SK-N-MC (cell line): Measurements from ENCODE around the gene POLR2H.
"Not testable (repeated sequence)": the region's sequence is repeated elsewhere in the genome, so short reads cannot be mapped to it uniquely, and the experiment has no call there.

Experiments
- DNase-seq: peaks from one replicate; pipeline ENCODE4 v3.0.0-alpha.2; 2011; ENCODE audit warnings: low read depth, low spot score
- H3K27ac ChIP-seq: fragments of 200-600 bp; sonication (generic); 2 replicates; pipeline ENCODE4 v1.5.1; 2016; ENCODE audit warnings: mixed run types
- H3K36me3 ChIP-seq: fragments of 200-600 bp; sonication (generic); 2 replicates; pipeline ENCODE4 v1.6.1; 2017; ENCODE audit warnings: antibody characterized with exemption, low read length, mixed read lengths; ENCODE audit not compliant: insufficient read depth
- H3K4me3 ChIP-seq: fragments of 200-600 bp; sonication (generic); 2 replicates; pipeline ENCODE4 v1.5.1; 2016
- H3K9ac ChIP-seq: fragments of 200-600 bp; sonication (generic); 2 replicates; pipeline ENCODE4 v1.8.0; 2017; ENCODE audit warnings: mixed run types, mixed read lengths; ENCODE audit not compliant: insufficient read length
- H3K9me3 ChIP-seq: fragments of 200-600 bp; sonication (generic); 2 replicates; pipeline ENCODE4 v1.6.1; 2017; ENCODE audit warnings: low read depth, mild to moderate bottlenecking, antibody characterized with exemption, low read length, moderate library complexity, mixed read lengths
- EZH2 ChIP-seq: fragments of 200-600 bp; sonication (generic); IDR thresholded peaks from one replicate; pipeline ENCODE4 v1.6.1; 2017; ENCODE audit warnings: antibody characterized with exemption
- FOXP2 ChIP-seq: optimal IDR thresholded peaks from 2 replicates; pipeline ENCODE3; 2011; ENCODE audit warnings: mild to moderate bottlenecking, moderate library complexity; ENCODE audit not compliant: insufficient read depth; ENCODE audit errors: extremely low read length, control extremely low read depth
- POLR2AphosphoS5 ChIP-seq: IDR thresholded peaks from 2 replicates; pipeline ENCODE4 v1.6.1; 2012; ENCODE audit warnings: mild to moderate bottlenecking, low read depth, low read length, borderline replicate concordance

The POLR2H gene

GRCh38 chr3:184338511-184338945 lies 23.0 kb upstream of the POLR2H start:
- no peak overlapping the region for H3K27ac ChIP-seq
- H3K9me3 ChIP-seq: no peaks in the 10 kb centered on the region
- no peak overlapping the region for H3K9ac ChIP-seq
- TF ChIP-seq EZH2: no peak
- TF ChIP-seq FOXP2: no peak
- no peak for TF ChIP-seq POLR2AphosphoS5
- H3K36me3 ChIP-seq: peaks cover 17% of the 10 kb centered on the region
- DNase-seq: no peak
- no peak overlapping the region for H3K4me3 ChIP-seq

- no peak overlapping the region for H3K4me3 ChIP-seq
- TF ChIP-seq POLR2AphosphoS5: no peak
- TF ChIP-seq FOXP2: no peak
- TF ChIP-seq EZH2: no peak
- no peak overlapping the region for H3K27ac ChIP-seq
- DNase-seq: no peak
- no peaks in the 10 kb centered on the region for H3K9me3 ChIP-seq
- H3K36me3 ChIP-seq: peaks cover 12% of the 10 kb centered on the region
- H3K9ac ChIP-seq: no peak overlapping the region
Observed at GRCh38 chr3:184339001-184339400, 22.5 kb upstream of the POLR2H start.

GRCh38 chr3:184339451-184340135 lies 21.9 kb upstream of the POLR2H start:
- not testable (repeated sequence) for H3K9me3 ChIP-seq, H3K4me3 ChIP-seq, H3K9ac ChIP-seq, DNase-seq, H3K36me3 ChIP-seq, H3K27ac ChIP-seq

- Histone ChIP-seq H3K4me3 (no peak overlapping the region), H3K36me3 (no peaks in the 10 kb centered on the region), H3K9ac (no peak overlapping the region), H3K27ac (no peak overlapping the region), H3K9me3 (no peaks in the 10 kb centered on the region)
- no peak for DNase-seq
- TF ChIP-seq EZH2 (no peak), FOXP2 (no peak), POLR2AphosphoS5 (no peak)
Observed at GRCh38 chr3:184341925-184342324, 19.6 kb upstream of the POLR2H start.

GRCh38 chr3:184343200-184343876 lies 18.2 kb upstream of the POLR2H start:
- Histone ChIP-seq H3K9ac (no peak overlapping the region), H3K4me3 (no peak overlapping the region), H3K36me3 (no peaks in the 10 kb centered on the region), H3K27ac (peak overlapping the region; percentile 51; the same call in 1 of the 2 replicates), H3K9me3 (no peaks in the 10 kb centered on the region)
- DNase-seq: no peak
- TF ChIP-seq EZH2: no peak
- no peak for TF ChIP-seq FOXP2
- no peak for TF ChIP-seq POLR2AphosphoS5

- no peak overlapping the region for H3K4me3 ChIP-seq
- H3K9me3 ChIP-seq: no peaks in the 10 kb centered on the region
- no peak for DNase-seq
- no peak for TF ChIP-seq POLR2AphosphoS5
- no peak for TF ChIP-seq FOXP2
- TF ChIP-seq EZH2: no peak
- no peaks in the 10 kb centered on the region for H3K36me3 ChIP-seq
- no peak overlapping the region for H3K27ac ChIP-seq
- H3K9ac ChIP-seq: no peak overlapping the region
Observed at GRCh38 chr3:184344579-184345316, 16.8 kb upstream of the POLR2H start.

GRCh38 chr3:184345317-184346144 lies 16.0 kb upstream of the POLR2H start:
- Histone ChIP-seq H3K9ac (peak overlapping the region; percentile 25), H3K9me3 (no peaks in the 10 kb centered on the region), H3K4me3 (no peak overlapping the region), H3K27ac (peak overlapping the region; percentile 27; the same call in 1 of the 2 replicates), H3K36me3 (no peaks in the 10 kb centered on the region)
- TF ChIP-seq EZH2: no peak
- no peak for TF ChIP-seq FOXP2
- no peak; the same call in 1 of the 2 replicates for TF ChIP-seq POLR2AphosphoS5
- no peak for DNase-seq

GRCh38 chr3:184346480-184347190 lies 14.9 kb upstream of the POLR2H start:
- no peaks in the 10 kb centered on the region for H3K9me3 ChIP-seq
- H3K9ac ChIP-seq: peak overlapping the region; percentile 3
- no peak for DNase-seq
- no peak overlapping the region for H3K4me3 ChIP-seq
- TF ChIP-seq POLR2AphosphoS5 (no peak), EZH2 (no peak), FOXP2 (no peak)
- H3K36me3 ChIP-seq: no peaks in the 10 kb centered on the region
- H3K27ac ChIP-seq: peak overlapping the region; percentile 97
